ENCODE measurements around the gene GLI3.

- no peak for TF ChIP-seq POLR2A (IDR thresholded peaks at IDR 0.05)
- no peak for TF ChIP-seq CTCF (IDR thresholded peaks at IDR 0.05 in 8 of 11, conservative IDR thresholded peaks at IDR 0.05 in 3 of 11)
- no peak for TF ChIP-seq POLR2AphosphoS5 (IDR thresholded peaks at IDR 0.05)
Observed at GRCh38 chr7:42070068-42070467, 166.9 kb downstream of the GLI3 start.

Measured in spleen (tissue), 7 donors.